ENCODE measurements around the gene CTPS1. TPM values are rescaled to one million over a fixed set of nuclear protein-coding genes. Genes with fewer than 3 reads are reported as not detected.
A peak's percentile ranks its signal among the peaks of the same experiment; 100 is the strongest.

CTPS1 gene
- total RNA-seq, 1 donor from 2014 or later: 21.7 TPM

DNA sequence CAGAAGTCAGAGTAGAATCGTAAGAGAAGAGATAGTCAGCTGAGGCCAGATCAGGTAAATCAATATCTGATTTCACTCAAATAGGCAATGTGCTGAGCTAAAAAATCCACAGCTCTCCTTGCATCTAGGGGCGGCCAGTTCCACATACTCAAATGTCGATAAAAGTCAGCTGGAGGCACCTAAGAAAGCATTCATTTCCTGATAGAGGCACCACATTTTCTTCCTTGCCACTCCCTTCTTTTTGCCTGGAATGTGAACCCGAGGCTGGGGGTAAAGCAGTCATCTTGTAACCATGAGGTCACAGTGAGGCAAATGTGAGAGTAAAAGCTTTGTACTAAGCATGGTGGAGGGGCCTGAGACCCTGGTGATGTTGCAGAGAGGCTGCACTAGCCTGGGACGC lies 24.2 kb upstream of the CTPS1 start:
- peaks cover 11% of the 10 kb centered on the region for H3K4me1 ChIP-seq
- H3K27ac ChIP-seq: no peak overlapping the region
- TF ChIP-seq, protein P1, sequence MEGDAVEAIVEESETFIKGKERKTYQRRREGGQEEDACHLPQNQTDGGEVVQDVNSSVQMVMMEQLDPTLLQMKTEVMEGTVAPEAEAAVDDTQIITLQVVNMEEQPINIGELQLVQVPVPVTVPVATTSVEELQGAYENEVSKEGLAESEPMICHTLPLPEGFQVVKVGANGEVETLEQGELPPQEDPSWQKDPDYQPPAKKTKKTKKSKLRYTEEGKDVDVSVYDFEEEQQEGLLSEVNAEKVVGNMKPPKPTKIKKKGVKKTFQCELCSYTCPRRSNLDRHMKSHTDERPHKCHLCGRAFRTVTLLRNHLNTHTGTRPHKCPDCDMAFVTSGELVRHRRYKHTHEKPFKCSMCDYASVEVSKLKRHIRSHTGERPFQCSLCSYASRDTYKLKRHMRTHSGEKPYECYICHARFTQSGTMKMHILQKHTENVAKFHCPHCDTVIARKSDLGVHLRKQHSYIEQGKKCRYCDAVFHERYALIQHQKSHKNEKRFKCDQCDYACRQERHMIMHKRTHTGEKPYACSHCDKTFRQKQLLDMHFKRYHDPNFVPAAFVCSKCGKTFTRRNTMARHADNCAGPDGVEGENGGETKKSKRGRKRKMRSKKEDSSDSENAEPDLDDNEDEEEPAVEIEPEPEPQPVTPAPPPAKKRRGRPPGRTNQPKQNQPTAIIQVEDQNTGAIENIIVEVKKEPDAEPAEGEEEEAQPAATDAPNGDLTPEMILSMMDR (IDR thresholded peaks at IDR 0.05): no peak
- no peaks in the 10 kb centered on the region for H3K9me3 ChIP-seq
- H3K27me3 ChIP-seq: no peaks in the 10 kb centered on the region
- DNase-seq (no peak), ATAC-seq (no peak)
- H3K36me3 ChIP-seq: no peaks in the 10 kb centered on the region
- no peak overlapping the region for H3K4me3 ChIP-seq
- intact Hi-C loops (cut with DNase I): no loop called here

DNA sequence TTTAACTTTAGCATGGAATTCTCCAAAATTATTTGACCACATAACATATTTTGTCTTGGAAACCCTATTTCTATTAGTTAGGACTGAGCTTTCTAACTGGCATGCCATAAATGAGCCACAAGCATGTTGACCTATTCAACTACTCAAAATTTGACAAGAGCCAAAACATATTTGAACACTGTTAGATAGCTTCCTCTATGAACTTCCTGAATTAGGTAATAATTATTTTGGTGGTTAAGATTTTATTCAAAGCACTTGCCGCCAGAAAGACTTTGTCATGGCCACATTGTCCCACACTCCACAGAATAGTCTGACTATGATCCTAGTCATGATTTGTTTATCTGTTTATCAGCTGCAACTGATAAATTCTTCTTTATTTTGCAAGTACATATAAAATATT lies 23.1 kb upstream of the CTPS1 start:
- Histone ChIP-seq H3K4me3 (no peak overlapping the region), H3K4me1 (peaks cover 11% of the 10 kb centered on the region), H3K27ac (no peak overlapping the region), H3K36me3 (no peaks in the 10 kb centered on the region), H3K9me3 (no peaks in the 10 kb centered on the region), H3K27me3 (no peaks in the 10 kb centered on the region)
- TF ChIP-seq, protein P1 (IDR thresholded peaks at IDR 0.05): no peak
- intact Hi-C loops (cut with DNase I): no loop called here
- ATAC-seq (peak; percentile 71), DNase-seq (no peak)

DNA sequence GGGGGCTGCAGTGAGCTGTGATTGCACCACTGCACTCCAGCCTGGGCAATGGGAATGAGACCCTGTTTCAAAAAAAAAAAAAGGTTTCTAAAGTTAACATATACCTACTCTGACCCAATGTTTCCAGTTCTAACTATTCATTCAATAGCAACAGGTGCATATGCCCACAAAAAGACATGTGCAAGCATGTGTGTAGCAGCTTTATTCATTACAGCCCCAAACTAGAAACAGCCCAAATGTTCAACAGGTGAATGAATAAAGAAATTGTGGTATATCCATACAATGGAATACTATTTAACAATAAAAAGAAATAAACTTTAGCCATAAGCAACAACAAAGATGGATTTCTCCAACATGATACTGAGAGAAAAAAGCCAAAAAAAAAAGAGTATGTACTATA lies 21.3 kb upstream of the CTPS1 start:
- H3K27me3 ChIP-seq: no peaks in the 10 kb centered on the region
- ATAC-seq (no peak), DNase-seq (no peak)
- intact Hi-C loops (cut with DNase I): no loop called here
- H3K36me3 ChIP-seq: no peaks in the 10 kb centered on the region
- no peak overlapping the region for H3K4me3 ChIP-seq
- H3K9me3 ChIP-seq: no peaks in the 10 kb centered on the region
- H3K27ac ChIP-seq: no peak overlapping the region
- H3K4me1 ChIP-seq: peaks cover 11% of the 10 kb centered on the region
- TF ChIP-seq, protein P1 (IDR thresholded peaks at IDR 0.05): no peak

DNA sequence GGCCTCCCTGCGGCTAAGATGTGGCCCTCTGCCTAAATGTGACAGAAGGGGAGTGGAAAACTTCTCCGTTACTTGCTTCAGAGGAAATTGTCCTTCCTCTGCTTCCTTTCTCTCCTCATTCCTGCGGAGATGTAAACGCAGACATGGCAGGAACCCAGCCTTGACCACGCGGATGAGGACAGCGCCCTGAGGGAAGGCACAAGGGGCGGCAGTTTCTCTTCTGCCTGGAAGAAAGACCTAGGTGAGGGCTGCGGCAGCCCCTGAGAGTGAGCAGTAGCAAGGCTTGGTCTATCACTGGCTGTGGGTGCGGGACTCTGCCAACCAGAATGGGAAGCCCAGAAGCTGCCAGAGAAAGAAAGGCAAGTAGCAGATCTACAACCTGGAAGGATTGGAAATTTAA lies 14.0 kb upstream of the CTPS1 start:
- H3K9me3 ChIP-seq: no peaks in the 10 kb centered on the region
- H3K4me3 ChIP-seq: no peak overlapping the region
- H3K36me3 ChIP-seq: no peaks in the 10 kb centered on the region
- TF ChIP-seq, protein P1 (IDR thresholded peaks at IDR 0.05): no peak
- no peaks in the 10 kb centered on the region for H3K27me3 ChIP-seq
- intact Hi-C loops (cut with DNase I): no loop called here
- H3K4me1 ChIP-seq: no peaks in the 10 kb centered on the region
- ATAC-seq (no peak), DNase-seq (no peak)
- H3K27ac ChIP-seq: no peak overlapping the region

DNA sequence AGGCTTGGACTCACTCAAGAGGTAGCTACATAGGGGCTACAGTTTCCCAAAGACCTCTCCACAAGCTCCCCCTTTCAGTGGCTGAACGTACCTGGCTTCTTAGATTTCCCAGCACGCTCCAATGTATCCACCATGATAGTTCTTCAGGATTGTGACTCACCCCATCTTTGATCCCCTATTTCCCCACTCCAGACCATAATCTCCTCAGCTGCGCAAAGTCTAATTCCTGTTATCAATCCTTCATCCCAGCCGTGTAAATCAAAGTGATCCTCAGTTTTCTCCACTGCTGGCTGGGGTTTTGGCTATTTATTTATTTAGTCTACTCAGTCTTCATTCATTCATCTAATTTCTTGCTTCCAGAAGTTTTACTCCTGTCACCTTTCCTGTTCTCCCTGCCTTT lies 13.1 kb upstream of the CTPS1 start:
- Histone ChIP-seq H3K9me3 (no peaks in the 10 kb centered on the region), H3K4me1 (no peaks in the 10 kb centered on the region), H3K27ac (no peak overlapping the region), H3K4me3 (no peak overlapping the region), H3K36me3 (no peaks in the 10 kb centered on the region), H3K27me3 (no peaks in the 10 kb centered on the region)
- intact Hi-C loops (cut with DNase I): no loop called here
- TF ChIP-seq, protein P1 (IDR thresholded peaks at IDR 0.05): no peak
- no peak for DNase-seq
- no peak for ATAC-seq

DNA sequence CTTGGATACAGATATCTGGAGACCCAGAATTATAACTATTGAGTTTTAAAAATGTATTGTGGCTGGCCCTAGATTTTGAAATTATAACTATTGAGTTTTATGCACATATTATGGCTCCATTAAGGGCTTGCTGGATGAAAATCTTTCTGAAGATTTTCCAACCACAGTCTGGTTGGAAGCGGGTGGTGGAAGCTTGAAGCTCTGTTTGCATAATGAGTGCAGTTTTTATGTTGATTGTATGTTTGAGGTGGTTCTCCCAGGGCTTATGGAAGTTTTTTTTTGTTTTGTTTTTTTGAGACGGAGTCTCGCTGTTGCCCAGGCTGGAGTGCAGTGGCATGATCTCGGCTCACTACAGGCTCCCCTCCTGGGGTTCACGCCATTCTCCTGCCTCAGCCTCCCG lies 10.1 kb upstream of the CTPS1 start:
- H3K27me3 ChIP-seq: no peaks in the 10 kb centered on the region
- H3K9me3 ChIP-seq: no peaks in the 10 kb centered on the region
- ATAC-seq (no peak), DNase-seq (no peak)
- no peak overlapping the region for H3K4me3 ChIP-seq
- intact Hi-C loops (cut with DNase I): no loop called here
- H3K27ac ChIP-seq: no peak overlapping the region
- TF ChIP-seq, protein P1 (IDR thresholded peaks at IDR 0.05): no peak
- no peaks in the 10 kb centered on the region for H3K36me3 ChIP-seq
- H3K4me1 ChIP-seq: no peaks in the 10 kb centered on the region
